D721Med (cell line): ENCODE data around the gene GOLM1.
"Not testable (repeated sequence)": the region's sequence is repeated elsewhere in the genome, so short reads cannot be mapped to it uniquely, and the experiment has no call there.

Experiments
- DNase-seq: peaks from one replicate; pipeline ENCODE4 v3.0.0; 2011; ENCODE audit warnings: low spot score; ENCODE audit not compliant: insufficient read length
- FAIRE-seq: peaks from 2 replicates; lab custom pipeline; 2011; peaks lifted over from hg19 to GRCh38; lab: Jason Lieb, UNC
- TF ChIP-seq, protein P1 (sequence below): IDR thresholded peaks from 2 replicates; pipeline ENCODE4 v1.5.1; 2012; ENCODE audit warnings: mild to moderate bottlenecking, control low read depth; ENCODE audit not compliant: insufficient read depth; ENCODE audit errors: missing control alignments

GOLM1 gene

GRCh38 chr9:86098824-86099700 is at the start of gene GOLM1:
TSS of gene GOLM1 (minus strand) at chr9:86099558. CDS start at chr9:86079320, 20,238 bp downstream.
- FAIRE-seq (no peak), DNase-seq (no peak)
- TF ChIP-seq, protein P1, sequence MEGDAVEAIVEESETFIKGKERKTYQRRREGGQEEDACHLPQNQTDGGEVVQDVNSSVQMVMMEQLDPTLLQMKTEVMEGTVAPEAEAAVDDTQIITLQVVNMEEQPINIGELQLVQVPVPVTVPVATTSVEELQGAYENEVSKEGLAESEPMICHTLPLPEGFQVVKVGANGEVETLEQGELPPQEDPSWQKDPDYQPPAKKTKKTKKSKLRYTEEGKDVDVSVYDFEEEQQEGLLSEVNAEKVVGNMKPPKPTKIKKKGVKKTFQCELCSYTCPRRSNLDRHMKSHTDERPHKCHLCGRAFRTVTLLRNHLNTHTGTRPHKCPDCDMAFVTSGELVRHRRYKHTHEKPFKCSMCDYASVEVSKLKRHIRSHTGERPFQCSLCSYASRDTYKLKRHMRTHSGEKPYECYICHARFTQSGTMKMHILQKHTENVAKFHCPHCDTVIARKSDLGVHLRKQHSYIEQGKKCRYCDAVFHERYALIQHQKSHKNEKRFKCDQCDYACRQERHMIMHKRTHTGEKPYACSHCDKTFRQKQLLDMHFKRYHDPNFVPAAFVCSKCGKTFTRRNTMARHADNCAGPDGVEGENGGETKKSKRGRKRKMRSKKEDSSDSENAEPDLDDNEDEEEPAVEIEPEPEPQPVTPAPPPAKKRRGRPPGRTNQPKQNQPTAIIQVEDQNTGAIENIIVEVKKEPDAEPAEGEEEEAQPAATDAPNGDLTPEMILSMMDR, result no peak

DNA sequence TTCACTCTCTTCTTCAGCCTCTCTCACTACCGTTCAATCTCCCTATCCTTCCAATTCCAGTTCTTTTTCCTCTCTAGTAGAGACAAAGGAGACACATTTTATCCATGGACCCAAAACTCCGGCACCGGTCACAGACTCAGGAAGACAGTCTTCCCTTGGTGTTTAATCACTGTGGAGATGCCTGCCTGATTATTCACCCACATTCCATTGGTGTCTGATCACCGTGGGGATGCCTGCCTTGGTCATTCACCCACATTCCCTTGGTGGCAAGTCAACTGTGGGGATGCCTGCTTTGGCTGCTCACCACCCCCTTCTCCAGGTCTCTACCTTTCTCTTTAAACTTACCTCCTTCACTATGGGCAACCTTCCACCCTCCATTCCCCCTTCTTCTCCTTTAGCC is 47.3 kb upstream of the GOLM1 start:
- not testable (repeated sequence) for DNase-seq, FAIRE-seq

DNA sequence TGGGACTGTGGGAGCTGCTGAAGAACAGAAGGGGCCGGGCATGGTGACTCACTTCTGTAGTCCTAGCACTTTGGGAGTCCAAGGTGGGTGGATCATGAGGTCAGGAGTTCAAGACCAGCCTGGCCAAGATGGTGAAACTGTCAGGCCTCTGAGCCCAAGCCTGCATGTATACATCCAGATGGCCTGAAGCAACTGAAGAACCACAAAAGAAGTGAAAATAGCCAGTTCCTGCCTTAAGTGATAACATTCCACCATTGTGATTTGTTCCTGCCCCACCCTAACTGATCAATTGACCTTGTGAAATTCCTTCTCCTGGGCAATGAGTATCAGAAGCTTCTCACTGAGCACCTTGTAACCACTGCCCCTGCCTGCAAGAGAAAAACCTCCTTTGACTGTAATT is 46.6 kb upstream of the GOLM1 start:
- FAIRE-seq, DNase-seq: not testable (repeated sequence)

DNA sequence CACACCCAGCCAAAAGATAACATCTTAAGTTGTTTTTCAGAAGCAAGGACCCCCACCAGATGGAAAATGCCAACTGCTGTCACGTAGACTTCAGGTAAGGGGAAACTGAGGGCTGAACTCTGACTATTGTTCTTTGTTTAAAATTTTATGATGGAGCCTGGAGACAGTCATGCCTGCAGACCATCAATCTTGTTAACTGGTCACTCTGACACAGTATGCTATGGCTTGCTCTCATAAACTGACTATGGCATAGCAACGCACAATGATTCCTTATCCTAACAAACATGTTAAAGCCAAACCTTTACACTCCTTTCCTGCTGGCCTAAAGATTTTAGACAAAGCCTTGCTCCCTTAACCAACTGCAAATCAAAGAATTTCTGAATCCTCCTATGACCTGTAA is 43.6 kb upstream of the GOLM1 start:
- DNase-seq (no peak), FAIRE-seq (no peak)
- TF ChIP-seq, protein P1, result no peak

DNA sequence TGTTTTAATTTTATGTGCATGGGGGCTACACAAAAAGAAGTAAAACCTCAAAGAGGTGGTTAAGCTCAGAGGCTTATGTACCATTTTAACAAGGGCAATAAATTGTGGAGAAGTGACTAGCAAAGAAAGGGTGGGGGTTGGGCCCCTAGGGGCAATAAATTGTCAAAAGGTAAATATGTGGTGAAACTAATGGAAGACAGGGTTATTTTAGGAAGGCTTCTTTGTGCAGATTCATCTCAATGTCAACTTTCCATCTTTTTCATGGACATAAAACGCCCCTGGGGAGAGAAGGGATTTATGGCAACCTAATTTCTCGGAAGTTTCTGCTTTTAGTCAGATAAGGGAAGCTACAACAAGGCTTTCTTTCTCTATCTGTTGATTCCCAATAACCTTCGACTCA is 42.5 kb upstream of the GOLM1 start:
- no peak for FAIRE-seq
- TF ChIP-seq, protein P1, result no peak
- DNase-seq, result no peak

DNA sequence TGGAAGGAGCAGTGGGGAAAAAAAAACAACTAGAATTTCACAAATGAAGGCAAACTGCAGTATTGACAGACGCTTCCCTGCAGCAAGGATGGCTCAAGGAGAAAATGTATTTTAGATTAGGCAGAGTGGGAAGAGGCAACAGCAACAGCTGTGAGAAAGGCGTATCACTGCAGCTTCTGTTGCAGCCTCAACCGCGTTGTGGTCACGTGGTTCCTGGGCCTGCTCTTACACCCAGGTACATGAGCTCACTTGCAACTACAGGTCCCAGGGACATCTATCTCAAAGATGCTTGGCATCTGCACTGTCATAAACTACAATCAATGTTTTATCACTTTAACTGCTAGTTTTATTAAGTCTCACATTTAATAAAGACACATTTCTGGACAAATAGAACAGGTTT is 36.0 kb upstream of the GOLM1 start:
- FAIRE-seq (no peak), DNase-seq (no peak)
- TF ChIP-seq, protein P1, result no peak

DNA sequence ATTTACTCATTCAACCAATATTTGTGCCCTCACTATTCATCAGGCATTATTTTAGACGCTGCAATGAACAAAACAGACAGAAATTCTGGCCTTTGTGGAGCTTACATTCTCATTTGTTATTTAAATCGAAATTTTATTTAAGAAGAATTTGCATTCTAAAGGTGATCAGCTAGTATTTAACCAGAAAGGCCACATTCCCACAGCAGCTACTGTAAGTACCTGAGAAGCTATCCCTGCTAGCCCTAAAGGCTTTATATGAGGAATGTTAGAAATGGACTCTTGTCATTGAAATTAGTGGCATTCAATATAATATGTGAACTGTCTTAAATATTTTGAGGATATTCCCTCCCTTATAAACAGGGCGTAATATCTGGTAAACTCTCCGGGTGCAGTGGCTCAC is 35.0 kb upstream of the GOLM1 start:
- DNase-seq (no peak), FAIRE-seq (no peak)
- TF ChIP-seq, protein P1, result no peak

- DNase-seq (no peak), FAIRE-seq (no peak)
- TF ChIP-seq, protein P1, result no peak
Observed at GRCh38 chr9:86128235-86128822, 29.0 kb upstream of the GOLM1 start.
